Endothelial cell of umbilical vein (primary cell): ENCODE data around the gene DPP3. TPM values are rescaled to one million over a fixed set of nuclear protein-coding genes. Genes with fewer than 3 reads are reported as not detected.

Experiments used
- BruUV-seq: library from RNA; stranded (reverse); fragments of 400-500 nt; replicated peaks from 2 replicates; lab custom pipeline; 2021; lab: Mats Ljungman, UMichigan
- CTCF ChIA-PET: fragments of 300-600, 350-600 bp; sonication (Branson Sonifier 250); formaldehyde crosslinking; loops from one replicate; lab custom pipeline; 2021; ENCODE audit warnings: antibody characterized with exemption, inconsistent platforms; lab: Charles Lee
- POLR2A ChIA-PET: fragments of 300-600, 350-600 bp; sonication (Branson Sonifier 250); formaldehyde crosslinking; loops from one replicate; lab custom pipeline; 2021; ENCODE audit warnings: antibody characterized with exemption, inconsistent platforms; lab: Charles Lee
- DNase-seq: peaks from one replicate; pipeline ENCODE4 v3.0.0-alpha.2; 2011; ENCODE audit warnings: low read depth, low spot score
- FAIRE-seq: peaks from 2 replicates; lab custom pipeline; 2011; peaks lifted over from hg19 to GRCh38; lab: Jason Lieb, UNC
- H2AFZ ChIP-seq: 2 replicates; pipeline ENCODE4 v1.6.0; 2012; ENCODE audit warnings: low read depth, low read length, control low read depth, inconsistent platforms
- H3K27ac ChIP-seq: 2 replicates; pipeline ENCODE4 v1.5.1; 2011; ENCODE audit warnings: low read depth, mild to moderate bottlenecking, control low read depth, low read length, moderate library complexity; ENCODE audit not compliant: insufficient read depth
- H3K27me3 ChIP-seq, 2 experiments: 2 replicates each; pipeline versions ENCODE4 v1.6.0 to v1.6.1; 2011; ENCODE audit warnings: low read length in 2 of 2, mixed read lengths in 1 of 2; ENCODE audit not compliant: control insufficient read depth in 2 of 2, insufficient read depth in 2 of 2
- H3K36me3 ChIP-seq, 2 experiments: 2 replicates in 1 of 2; 3 replicates in 1 of 2; pipeline ENCODE4 v1.5.1; 2011; ENCODE audit warnings: low read length in 2 of 2, mild to moderate bottlenecking in 1 of 2, moderate library complexity in 1 of 2; ENCODE audit not compliant: control insufficient read depth in 2 of 2, insufficient read depth in 2 of 2; ENCODE audit errors: extremely low read depth in 1 of 2
- H3K4me1 ChIP-seq: 3 replicates; pipeline ENCODE4 v1.5.1; 2011; ENCODE audit warnings: mild to moderate bottlenecking, low read length; ENCODE audit not compliant: control insufficient read depth, insufficient read depth; ENCODE audit errors: extremely low read depth
- H3K4me2 ChIP-seq: 2 replicates; pipeline ENCODE4 v1.6.1; 2011; ENCODE audit warnings: low read length, control low read depth, mixed read lengths; ENCODE audit not compliant: insufficient read depth
- H3K4me3 ChIP-seq, 3 experiments: fragments of 200-600 bp in 1 of 3; sonication (generic), shearing (Covaris generic) in 1 of 3; replicated peaks in 1 of 3; 2 replicates each; pipeline ENCODE4 v1.5.1; 2011 to 2016; ENCODE audit warnings: control low read depth in 3 of 3, low read length in 3 of 3, mild to moderate bottlenecking in 2 of 3, inconsistent platforms in 1 of 3, low read depth in 1 of 3, moderate library complexity in 1 of 3; ENCODE audit not compliant: insufficient read depth in 1 of 3
- H3K79me2 ChIP-seq: 2 replicates; pipeline ENCODE4 v1.6.0; 2012; ENCODE audit warnings: low read length, inconsistent platforms; ENCODE audit not compliant: control insufficient read depth, insufficient read depth
- H3K9ac ChIP-seq: replicated peaks from 2 replicates; pipeline ENCODE3; 2011; ENCODE audit warnings: low read length, control low read depth; ENCODE audit not compliant: insufficient read depth; ENCODE audit errors: extremely low read depth
- H3K9me1 ChIP-seq: replicated peaks from 3 replicates; pipeline ENCODE4 v1.6.0; 2011; ENCODE audit warnings: mild to moderate bottlenecking, low read length; ENCODE audit not compliant: control insufficient read depth, insufficient read depth; ENCODE audit errors: extremely low read depth
- H3K9me3 ChIP-seq: replicated peaks from 2 replicates; pipeline ENCODE4 v1.5.1; 2012; ENCODE audit warnings: low read length, inconsistent platforms; ENCODE audit not compliant: control insufficient read depth, insufficient read depth
- H4K20me1 ChIP-seq: replicated peaks from 2 replicates; pipeline ENCODE3; 2011; ENCODE audit warnings: mild to moderate bottlenecking, low read length; ENCODE audit not compliant: control insufficient read depth, insufficient read depth; ENCODE audit errors: extremely low read depth
- EZH2 ChIP-seq: IDR thresholded peaks from 2 replicates; pipeline ENCODE4 v1.6.1; 2012; ENCODE audit warnings: borderline replicate concordance, low read depth, mild to moderate bottlenecking, moderate library complexity, low read length, inconsistent platforms; ENCODE audit not compliant: severe bottlenecking
- GATA2 ChIP-seq: IDR thresholded peaks from 2 replicates; pipeline ENCODE4 v1.7.0; 2011; ENCODE audit warnings: low read depth, mild to moderate bottlenecking, moderate library complexity, mixed read lengths, low read length; ENCODE audit not compliant: insufficient read length, insufficient read depth
- JUN ChIP-seq: IDR thresholded peaks from 2 replicates; pipeline ENCODE4 v1.6.1; 2011; ENCODE audit warnings: borderline replicate concordance, low read depth; ENCODE audit not compliant: insufficient read length, insufficient read depth
- POLR2A ChIP-seq: IDR thresholded peaks from 2 replicates; pipeline ENCODE4 v1.6.1; 2012; ENCODE audit warnings: low read depth, mild to moderate bottlenecking, control low read depth, low read length
- dilution Hi-C: fragments of 300-500 bp; cut with MboI; formaldehyde crosslinking; loops from one replicate; pipeline ENCODE4 v1.15.0; 2019; ENCODE audit warnings: low sequenced_read_pairs; ENCODE audit not compliant: extremely low pct_ligation_motif_present
- intact Hi-C: fragments of 100-400 bp; cut with micrococcal nuclease; formaldehyde crosslinking; loops from one replicate; pipeline ENCODE4 v1.10.0; 2022
- polyA plus RNA-seq, 4 experiments: library from polyadenylated mRNA; depleted of rRNA in 3 of 4; stranded (reverse) in 3 of 4; unstranded in 1 of 4; fragments of >200 nt; gene quantifications; 2 replicates each; pipeline versions ENCODE4 v1.2.1 to v1.2.3, GENCODE V29; 2011 to 2012; ENCODE audit warnings: missing spikeins in 1 of 4
- total RNA-seq: library from RNA; stranded (reverse); gene quantifications from 2 replicates; pipeline ENCODE4 v1.2.3, GENCODE V29; 2021
- TF ChIP-seq, protein P1 (sequence below), 2 donors: IDR thresholded peaks; 1 replicate in 1 of 2; 2 replicates in 1 of 2; pipeline ENCODE4 v1.5.1; 2011; ENCODE audit warnings: low read length in 2 of 2, mild to moderate bottlenecking in 2 of 2, moderate library complexity in 2 of 2, control low read depth in 1 of 2, inconsistent platforms in 1 of 2, low read depth in 1 of 2; ENCODE audit not compliant: insufficient read depth in 1 of 2; ENCODE audit errors: extremely low read depth in 1 of 2

DPP3 gene
- total and polyA plus RNA-seq, 2 donors (not counting 3 experiments of a cell fraction or from before 2014, with no cell fraction given), result 46.4 to 50.4 TPM

DNA sequence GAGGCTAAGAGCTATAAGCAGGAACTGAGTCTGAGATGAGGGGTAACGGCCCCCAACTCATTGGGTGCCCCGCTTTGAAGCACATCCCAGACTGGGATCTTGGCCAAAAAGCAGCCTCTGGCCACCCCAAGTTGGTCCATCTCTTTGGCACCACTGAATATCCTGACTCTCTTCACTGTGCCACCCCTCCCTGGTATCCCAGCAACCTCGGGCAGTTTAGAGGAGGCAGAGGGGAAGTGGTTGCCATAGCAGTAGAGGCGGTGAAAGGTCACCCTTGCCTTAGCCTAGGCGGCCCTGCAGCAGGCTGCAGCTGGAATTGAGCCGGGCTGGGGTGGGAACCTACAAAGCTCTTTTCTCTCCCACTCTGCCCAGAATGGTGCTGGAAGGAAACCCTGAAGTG is 12.5 kb upstream of the DPP3 start:
- DNase-seq (no peak), FAIRE-seq (no peak)
- CTCF ChIA-PET, result interaction anchor here (0.7 to 2.4 kb wide), 2 partner anchors 12 to 349 kb away, joined by 4 to 12 read pairs; partner anchors contain the start of gene DPP3
- H3K27ac ChIP-seq, result no peak overlapping the region
- H3K4me2 ChIP-seq, result peak overlapping the region; percentile 26
- POLR2A ChIA-PET, result no interaction called here
- dilution Hi-C loops, result no loop called here
- no peak for TF ChIP-seq GATA2
- no peak overlapping the region for H3K9ac ChIP-seq
- no peaks in the 10 kb centered on the region for H4K20me1 ChIP-seq
- peaks cover 10% of the 10 kb centered on the region for H3K4me1 ChIP-seq
- no peaks in the 10 kb centered on the region for H3K9me3 ChIP-seq
- intact Hi-C loops, result loop anchor here (2.0 kb wide), 1 partner anchor 47 kb away; the partner anchor contains the start of gene NPAS4
- BruUV-seq, result no TSS peak
- no peaks in the 10 kb centered on the region for H3K9me1 ChIP-seq
- no peaks in the 10 kb centered on the region for H3K79me2 ChIP-seq
- no peaks in the 10 kb centered on the region for H3K36me3 ChIP-seq
- peaks cover 0 to 2% of the 10 kb centered on the region in 2 experiments for H3K27me3 ChIP-seq
- no peak overlapping the region for H3K4me3 ChIP-seq
- H2AFZ ChIP-seq, result no peak overlapping the region

GRCh38 chr11:66468691-66469090 is 11.5 kb upstream of the DPP3 start:
- no peaks in the 10 kb centered on the region for H3K9me1 ChIP-seq
- ChIA-PET POLR2A (interaction anchor here (1.7 kb wide), 1 partner anchor 11 kb away, joined by 7 read pairs; the partner anchor contains the start of gene DPP3), CTCF (interaction anchor here (0.9 to 1.2 kb wide), 3 partner anchors 9 to 82 kb away, joined by 3 to 4 read pairs (median 4); no protein-coding TSS in a partner anchor)
- no peak for DNase-seq
- H3K4me1 ChIP-seq, result peaks cover 10% of the 10 kb centered on the region
- no peak overlapping the region for H3K4me2 ChIP-seq
- no peaks in the 10 kb centered on the region for H3K36me3 ChIP-seq
- H3K27me3 ChIP-seq, result peaks cover 0 to 2% of the 10 kb centered on the region in 2 experiments
- BruUV-seq, result no TSS peak
- dilution Hi-C loops, result no loop called here
- H2AFZ ChIP-seq, result no peak overlapping the region
- FAIRE-seq, result no peak
- no peak overlapping the region for H3K9ac ChIP-seq
- intact Hi-C loops, result no loop called here
- TF ChIP-seq EZH2 (no peak), JUN (no peak), POLR2A (no peak)
- TF ChIP-seq, protein P1, sequence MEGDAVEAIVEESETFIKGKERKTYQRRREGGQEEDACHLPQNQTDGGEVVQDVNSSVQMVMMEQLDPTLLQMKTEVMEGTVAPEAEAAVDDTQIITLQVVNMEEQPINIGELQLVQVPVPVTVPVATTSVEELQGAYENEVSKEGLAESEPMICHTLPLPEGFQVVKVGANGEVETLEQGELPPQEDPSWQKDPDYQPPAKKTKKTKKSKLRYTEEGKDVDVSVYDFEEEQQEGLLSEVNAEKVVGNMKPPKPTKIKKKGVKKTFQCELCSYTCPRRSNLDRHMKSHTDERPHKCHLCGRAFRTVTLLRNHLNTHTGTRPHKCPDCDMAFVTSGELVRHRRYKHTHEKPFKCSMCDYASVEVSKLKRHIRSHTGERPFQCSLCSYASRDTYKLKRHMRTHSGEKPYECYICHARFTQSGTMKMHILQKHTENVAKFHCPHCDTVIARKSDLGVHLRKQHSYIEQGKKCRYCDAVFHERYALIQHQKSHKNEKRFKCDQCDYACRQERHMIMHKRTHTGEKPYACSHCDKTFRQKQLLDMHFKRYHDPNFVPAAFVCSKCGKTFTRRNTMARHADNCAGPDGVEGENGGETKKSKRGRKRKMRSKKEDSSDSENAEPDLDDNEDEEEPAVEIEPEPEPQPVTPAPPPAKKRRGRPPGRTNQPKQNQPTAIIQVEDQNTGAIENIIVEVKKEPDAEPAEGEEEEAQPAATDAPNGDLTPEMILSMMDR (IDR thresholded peaks at IDR 0.05; ENCODE audit: extremely low read depth in 1 of 2, insufficient read depth in 1 of 2, low read depth in 1 of 2, low read length in 2 of 2), result no peak
- no peaks in the 10 kb centered on the region for H3K79me2 ChIP-seq
- H3K4me3 ChIP-seq, result no peak overlapping the region
- H3K27ac ChIP-seq, result no peak overlapping the region
- H3K9me3 ChIP-seq, result no peaks in the 10 kb centered on the region
- H4K20me1 ChIP-seq, result no peaks in the 10 kb centered on the region
